ENCODE measurements around the gene LTBP1. TPM values are rescaled to one million over a fixed set of nuclear protein-coding genes. Genes with fewer than 3 reads are reported as not detected.
"Not testable (repeated sequence)": the region's sequence is repeated elsewhere in the genome, so short reads cannot be mapped to it uniquely, and the experiment has no call there.

Gene LTBP1
- total RNA-seq, 4 donors from 2014 or later, result 8.7 to 18.7 (median 13.0) TPM

GRCh38 chr2:33358878-33359277 lies 412.1 kb downstream of the LTBP1 start:
- Histone ChIP-seq H3K9me3 (peaks cover 8% of the 10 kb centered on the region), H3K27ac (no peak overlapping the region), H3K4me1 (no peaks in the 10 kb centered on the region), H3K36me3 (no peaks in the 10 kb centered on the region), H3K27me3 (no peaks in the 10 kb centered on the region), H3K4me3 (no peak overlapping the region)
- 85% methylated on average over 6 of the region's 6 CpGs for WGBS
- no peak for DNase-seq (ENCODE audit: low spot score in 2 of 2)
- TF ChIP-seq POLR2AphosphoS5 (IDR thresholded peaks at IDR 0.05), result no peak

- no peak for TF ChIP-seq POLR2AphosphoS5 (IDR thresholded peaks at IDR 0.05)
- TF ChIP-seq CTCF (IDR thresholded peaks at IDR 0.05), result no peak
- no peak for TF ChIP-seq EP300 (IDR thresholded peaks at IDR 0.05)
- no peak for TF ChIP-seq POLR2A (IDR thresholded peaks at IDR 0.05)
- H3K27ac ChIP-seq, result no peak overlapping the region
- H3K4me1 ChIP-seq, result no peaks in the 10 kb centered on the region
- DNase-seq (ENCODE audit: low spot score in 2 of 2), result no peak
- no peaks in the 10 kb centered on the region for H3K36me3 ChIP-seq
- H3K4me3 ChIP-seq, result no peak overlapping the region
- H3K9me3 ChIP-seq, result no peaks in the 10 kb centered on the region
- WGBS, result 73% methylated on average over 5 of the region's 5 CpGs
- H3K27me3 ChIP-seq, result no peaks in the 10 kb centered on the region
Observed at GRCh38 chr2:33363325-33364298, 416.9 kb downstream of the LTBP1 start.

- no peak overlapping the region for H3K27ac ChIP-seq
- no peak for DNase-seq (ENCODE audit: low spot score in 2 of 2)
- 83% methylated on average over 9 of the region's 9 CpGs for WGBS
Observed at GRCh38 chr2:33365264-33365970, 418.7 kb downstream of the LTBP1 start.

GRCh38 chr2:33366473-33366872 lies 419.7 kb downstream of the LTBP1 start:
- no peak for DNase-seq (ENCODE audit: low spot score in 2 of 2)
- H3K36me3 ChIP-seq, result no peaks in the 10 kb centered on the region
- peaks cover 1% of the 10 kb centered on the region for H3K4me1 ChIP-seq
- H3K27me3 ChIP-seq, result no peaks in the 10 kb centered on the region
- TF ChIP-seq CTCF (IDR thresholded peaks at IDR 0.05) (no peak), POLR2AphosphoS5 (IDR thresholded peaks at IDR 0.05) (no peak), POLR2A (IDR thresholded peaks at IDR 0.05) (no peak), EP300 (IDR thresholded peaks at IDR 0.05) (no peak)
- no peak overlapping the region for H3K27ac ChIP-seq
- H3K4me3 ChIP-seq, result no peak overlapping the region
- 71% methylated on average over 5 of the region's 5 CpGs for WGBS
- no peaks in the 10 kb centered on the region for H3K9me3 ChIP-seq

More at GRCh38 chr2:33365264-33365970, 418.7 kb downstream of the LTBP1 start:
- H3K27me3 ChIP-seq, result no peaks in the 10 kb centered on the region
- no peak overlapping the region for H3K4me3 ChIP-seq
- no peak for TF ChIP-seq POLR2A (IDR thresholded peaks at IDR 0.05)
- no peak for TF ChIP-seq POLR2AphosphoS5 (IDR thresholded peaks at IDR 0.05)
- TF ChIP-seq EP300 (IDR thresholded peaks at IDR 0.05), result no peak
- no peak for TF ChIP-seq CTCF (IDR thresholded peaks at IDR 0.05)
- no peaks in the 10 kb centered on the region for H3K4me1 ChIP-seq
- no peaks in the 10 kb centered on the region for H3K9me3 ChIP-seq
- no peaks in the 10 kb centered on the region for H3K36me3 ChIP-seq

- not testable (repeated sequence) for H3K27me3 ChIP-seq; DNase-seq (ENCODE audit: low spot score in 2 of 2); H3K27ac ChIP-seq; H3K4me1 ChIP-seq; H3K9me3 ChIP-seq; H3K36me3 ChIP-seq; H3K4me3 ChIP-seq
- WGBS, result 98% methylated on average over 7 of the region's 7 CpGs
Observed at GRCh38 chr2:33368524-33368923, 421.8 kb downstream of the LTBP1 start.

- Histone ChIP-seq H3K4me3 (no peak overlapping the region), H3K27me3 (no peaks in the 10 kb centered on the region), H3K27ac (no peak overlapping the region), H3K4me1 (peaks cover 5% of the 10 kb centered on the region), H3K36me3 (no peaks in the 10 kb centered on the region), H3K9me3 (no peaks in the 10 kb centered on the region)
- no peak for DNase-seq (ENCODE audit: low spot score in 2 of 2)
- TF ChIP-seq CTCF (IDR thresholded peaks at IDR 0.05) (no peak), POLR2AphosphoS5 (IDR thresholded peaks at IDR 0.05) (no peak), EP300 (IDR thresholded peaks at IDR 0.05) (no peak), POLR2A (IDR thresholded peaks at IDR 0.05) (no peak)
- WGBS, result 95% methylated on average over 5 of the region's 5 CpGs
Observed at GRCh38 chr2:33369191-33369590, 422.4 kb downstream of the LTBP1 start.

All from suprapubic skin (tissue), 4 donors.